GM21737 (cell line): ENCODE results near the gene BTRC.
"Not testable (repeated sequence)": the region's sequence is repeated elsewhere in the genome, so short reads cannot be mapped to it uniquely, and the experiment has no call there.

Experiments
- ATAC-seq: cut with Tn5 transposase; IDR thresholded peaks from one replicate; pipeline ENCODE4 v1.9.1; 2021; ENCODE audit warnings: mild to moderate bottlenecking, moderate library complexity; ENCODE audit not compliant: unreplicated experiment

BTRC gene

DNA sequence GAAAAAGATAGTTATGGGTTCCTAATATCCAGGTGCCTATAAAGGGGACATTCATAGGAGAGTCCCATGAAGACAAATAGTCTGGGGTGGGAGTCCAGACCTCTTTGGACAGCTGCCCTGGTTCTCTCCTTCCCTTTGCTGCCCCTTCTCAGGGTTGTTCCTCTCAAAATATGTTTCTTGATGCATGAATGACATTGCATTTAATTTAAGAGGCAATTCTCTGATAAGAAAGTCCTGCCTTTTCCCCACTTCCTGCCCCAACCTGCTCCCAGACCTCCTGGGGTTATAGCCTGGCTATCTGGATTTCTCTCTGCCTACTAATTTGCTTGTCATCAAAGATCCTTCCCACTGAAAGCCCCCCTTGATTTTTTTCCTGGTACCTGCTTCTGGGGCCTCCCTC is 12.5 kb upstream of the BTRC start:
- ATAC-seq: no peak

DNA sequence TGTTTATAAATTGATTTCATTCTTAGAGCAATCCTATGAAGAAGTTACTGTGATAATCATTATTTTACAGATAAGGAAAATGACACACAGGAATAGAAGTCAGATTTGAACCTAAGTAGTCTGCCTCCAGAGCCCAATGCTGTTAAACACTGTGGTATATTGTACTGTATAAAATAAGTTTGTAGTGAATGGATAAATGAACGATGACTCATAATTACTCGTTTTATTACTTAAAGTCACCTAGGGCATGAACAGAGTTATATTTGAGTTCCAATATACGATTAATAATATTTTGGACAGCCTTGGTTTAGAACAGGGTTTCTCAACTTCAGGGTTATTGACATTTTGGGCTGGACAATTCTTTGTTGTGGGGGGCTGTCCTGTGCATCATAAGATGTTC is 7.8 kb upstream of the BTRC start:
- ATAC-seq: no peak

DNA sequence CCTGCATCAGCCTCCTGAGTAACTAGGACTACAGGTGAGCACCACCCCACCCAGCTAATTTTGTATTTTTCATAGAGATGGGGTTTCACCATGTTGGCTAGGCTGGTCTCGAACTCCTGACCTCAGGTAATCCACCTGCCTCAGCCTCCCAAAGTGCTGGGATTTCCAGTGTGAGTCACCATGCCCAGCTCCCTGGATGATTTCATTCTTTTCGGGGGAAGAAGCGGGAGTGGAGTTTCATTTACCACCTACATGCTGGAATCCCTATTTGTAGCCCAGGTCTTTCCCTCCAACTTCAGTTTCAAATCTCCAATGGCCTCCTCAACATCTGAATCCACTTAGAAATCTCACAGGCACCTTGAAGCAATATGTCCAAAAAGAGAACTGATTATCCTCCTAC is 2.9 kb upstream of the BTRC start:
- no peak for ATAC-seq

DNA sequence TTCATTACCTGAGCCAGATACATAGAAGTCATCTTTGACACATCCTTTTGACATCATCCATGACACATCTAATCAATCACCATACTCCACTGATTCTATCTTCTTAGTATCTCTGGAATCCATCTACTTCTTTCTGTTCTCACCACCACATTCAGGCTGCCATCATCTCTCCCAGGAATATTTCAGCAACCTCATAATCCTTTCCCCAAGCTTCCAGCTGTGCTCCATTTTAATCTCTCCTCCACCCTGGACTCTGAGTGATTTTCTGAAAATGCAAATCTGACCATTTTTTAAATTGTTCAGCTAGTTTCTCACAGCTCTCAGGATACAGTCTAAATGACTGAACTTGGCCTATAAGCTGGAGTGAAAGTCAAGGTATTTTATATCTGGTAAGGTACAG is 2.5 kb upstream of the BTRC start:
- no peak for ATAC-seq

DNA sequence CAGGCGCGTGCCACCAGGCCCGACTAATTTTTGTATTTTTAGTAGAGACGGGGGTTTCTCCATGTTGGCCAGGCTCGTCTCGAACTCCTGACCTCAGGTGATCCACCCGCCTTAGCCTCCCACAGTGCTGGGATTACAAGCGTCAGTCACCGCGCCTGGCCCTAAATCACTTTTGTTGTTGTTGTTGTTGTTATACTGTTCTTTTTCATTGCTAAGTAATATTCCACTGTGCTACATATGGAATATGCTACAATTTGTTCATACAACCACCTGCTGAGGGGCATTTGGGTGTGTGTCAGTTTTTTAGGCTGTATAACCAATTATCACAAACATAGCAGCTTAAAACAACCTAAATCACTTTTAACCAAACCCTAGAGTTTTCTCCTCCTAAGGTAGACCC is 1.1 kb upstream of the BTRC start:
- ATAC-seq: not testable (repeated sequence)

DNA sequence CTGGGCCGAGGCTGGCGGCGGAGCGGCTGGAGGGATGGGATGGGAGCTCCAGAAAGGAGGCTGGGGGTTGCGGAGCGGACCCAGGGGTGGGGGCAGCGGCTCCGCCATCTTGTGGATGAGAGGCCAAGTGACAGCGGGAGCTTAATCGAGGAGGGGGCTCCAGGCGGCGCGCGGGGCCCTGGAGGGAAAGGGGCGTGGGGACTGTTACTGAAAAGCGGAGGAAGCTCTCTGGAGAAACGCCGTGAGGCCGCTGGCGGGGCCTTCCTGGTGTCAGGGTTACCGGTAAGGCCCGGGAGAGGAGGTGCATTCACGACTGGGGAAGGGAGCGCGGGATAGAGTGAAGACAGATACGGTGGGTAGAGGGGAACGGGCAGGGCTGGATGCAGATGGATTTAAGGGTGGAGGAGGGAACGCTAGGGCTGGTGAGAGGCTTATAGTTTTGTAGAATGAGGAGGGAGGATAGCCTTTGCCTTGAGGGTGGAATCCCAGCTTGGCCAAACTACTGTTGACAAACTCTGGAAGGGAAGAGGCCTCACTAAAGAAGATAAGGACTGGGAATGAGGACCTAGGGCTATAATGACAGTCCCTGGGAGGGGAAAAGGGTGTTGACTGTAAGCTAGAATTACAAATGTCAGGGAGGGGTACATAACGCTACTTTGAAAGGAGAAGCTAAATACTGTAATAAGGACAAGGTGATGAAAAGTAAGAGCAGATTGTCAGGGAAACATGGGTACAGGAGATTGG is 535 bp downstream of the BTRC start:
- ATAC-seq: peak; percentile 13

DNA sequence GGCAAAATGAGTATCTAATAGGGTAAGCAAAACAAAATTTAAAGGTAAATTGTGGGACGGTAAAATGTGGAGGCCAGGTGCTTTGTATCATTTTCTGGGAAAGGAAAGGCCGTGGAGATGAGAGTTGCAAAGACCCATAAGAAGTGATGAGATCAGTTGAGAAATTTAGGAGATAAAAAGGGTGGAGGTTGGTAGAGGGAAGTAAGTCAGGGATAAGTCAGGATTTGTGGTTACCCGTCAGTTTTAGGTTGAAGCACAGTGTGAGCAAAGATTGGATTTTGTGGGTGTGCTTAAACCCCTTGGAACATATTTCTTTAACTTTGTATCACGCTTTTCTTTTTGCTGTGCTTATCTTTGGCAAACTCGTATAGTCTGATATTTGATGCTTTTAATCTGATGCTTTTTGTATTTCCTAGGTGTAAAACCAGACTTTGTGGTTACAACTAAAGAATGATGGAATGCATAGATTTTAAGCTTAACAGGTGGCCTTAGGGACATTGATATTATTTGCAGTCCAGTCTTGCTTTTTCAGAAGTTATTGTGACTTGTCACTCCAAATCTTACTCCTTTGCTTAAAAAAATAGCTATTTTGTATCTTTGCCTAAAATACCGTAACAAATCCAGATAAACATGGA is 1.2 kb downstream of the BTRC start:
- ATAC-seq: no peak

DNA sequence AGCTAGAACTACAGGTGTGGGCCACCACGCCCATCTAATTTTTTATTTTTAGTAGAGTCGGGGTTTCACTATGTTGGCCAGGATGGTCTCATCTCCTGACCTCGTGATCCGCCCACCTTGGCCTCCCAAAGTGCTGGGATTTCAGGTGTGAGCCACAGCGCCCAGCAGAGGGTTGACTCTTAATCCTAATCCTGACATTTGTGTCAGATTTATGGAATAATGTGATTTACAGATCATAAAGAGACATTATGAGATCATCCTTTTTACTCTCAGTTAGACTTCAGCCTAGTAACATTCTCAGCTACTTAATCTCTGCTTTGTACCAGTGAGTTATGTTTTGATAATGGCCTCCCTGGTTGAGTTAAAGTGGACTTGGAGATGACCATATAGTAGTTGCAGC is 2.2 kb downstream of the BTRC start:
- no peak for ATAC-seq

DNA sequence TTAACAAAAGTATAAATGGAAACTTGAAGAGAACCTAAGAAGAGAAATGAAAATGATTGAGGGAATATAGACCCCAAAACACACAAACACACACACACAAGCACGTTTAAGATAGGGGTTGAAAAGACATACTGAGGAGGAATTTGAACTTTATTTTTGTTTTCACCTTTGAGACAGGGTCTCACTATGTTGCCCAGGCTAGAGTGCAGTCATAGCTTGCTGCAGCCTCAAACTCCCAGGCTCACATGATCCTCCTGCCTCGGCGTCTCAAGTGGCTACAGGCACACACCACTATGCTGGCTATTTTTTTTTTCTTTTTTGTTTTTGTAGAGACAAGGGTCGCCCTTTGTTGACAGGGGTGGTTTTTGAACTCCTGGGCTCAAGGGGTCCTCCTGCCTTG is 4.0 kb downstream of the BTRC start:
- no peak for ATAC-seq

DNA sequence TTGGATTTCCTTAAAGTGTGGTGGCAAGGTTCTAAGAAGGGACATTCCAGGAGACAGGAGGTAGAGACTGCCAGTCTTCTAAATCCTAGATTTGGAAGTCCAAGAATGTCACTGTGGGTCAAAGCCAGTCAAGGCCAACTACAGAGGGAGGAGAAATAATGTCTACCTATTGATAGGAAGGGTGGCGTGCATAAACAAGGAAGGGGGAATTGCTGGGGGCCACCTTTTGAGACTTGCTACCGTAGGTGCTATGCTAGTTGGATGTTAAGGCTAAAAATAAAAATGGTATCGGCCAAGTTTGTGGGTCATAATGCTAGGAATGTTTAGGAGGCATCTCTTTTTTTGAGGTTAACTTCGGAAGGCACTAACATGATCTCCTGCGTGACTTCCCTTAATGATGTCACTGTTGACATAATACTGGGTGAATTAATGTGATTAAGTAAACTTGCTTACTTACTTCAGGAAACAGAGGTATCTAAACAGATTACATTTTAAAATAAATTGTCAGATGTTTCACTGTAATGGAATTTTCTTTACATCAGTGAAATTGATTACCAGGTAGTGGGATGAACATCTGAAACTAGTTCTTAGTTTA is 4.8 kb downstream of the BTRC start:
- ATAC-seq: no peak

DNA sequence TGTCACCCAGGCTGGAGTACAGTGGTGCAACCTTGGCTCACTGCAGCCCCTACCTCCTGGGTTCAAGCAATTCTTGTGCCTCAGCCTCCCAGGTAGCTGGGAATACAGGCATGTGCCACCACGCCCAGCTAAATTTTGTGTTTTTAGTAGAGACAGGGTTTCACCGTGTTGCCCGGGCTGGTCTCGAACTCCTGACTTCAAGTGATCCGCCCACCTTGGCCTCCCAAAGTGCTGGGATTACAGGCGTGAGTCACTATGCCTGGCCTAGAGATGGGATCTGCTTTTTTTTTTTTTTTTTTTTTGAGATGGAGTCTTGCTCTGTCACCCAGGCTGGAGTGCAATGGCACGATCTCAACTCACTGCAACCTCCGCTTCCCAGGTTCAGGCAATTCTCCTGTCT is 6.1 kb downstream of the BTRC start:
- ATAC-seq: not testable (repeated sequence)

DNA sequence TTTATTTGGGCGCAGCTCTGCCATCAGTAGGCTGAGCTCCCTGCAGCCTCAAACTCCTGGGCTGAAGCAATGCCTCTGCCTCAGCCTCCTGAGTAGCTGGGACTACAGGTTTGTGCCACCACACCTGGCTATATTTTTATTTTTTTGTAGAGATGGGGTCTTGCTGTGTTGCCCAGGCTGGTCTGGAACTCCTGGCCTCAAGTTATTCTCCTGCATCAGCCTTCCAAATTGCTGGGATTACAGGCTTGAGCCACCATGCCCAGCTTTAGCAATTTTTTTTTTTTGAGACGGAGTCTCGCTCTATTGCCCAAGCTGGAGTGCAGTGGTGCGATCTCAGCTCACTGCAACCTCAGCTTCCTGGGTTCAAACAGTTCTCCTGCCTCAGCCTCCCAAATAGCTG is 6.9 kb downstream of the BTRC start:
- not testable (repeated sequence) for ATAC-seq

DNA sequence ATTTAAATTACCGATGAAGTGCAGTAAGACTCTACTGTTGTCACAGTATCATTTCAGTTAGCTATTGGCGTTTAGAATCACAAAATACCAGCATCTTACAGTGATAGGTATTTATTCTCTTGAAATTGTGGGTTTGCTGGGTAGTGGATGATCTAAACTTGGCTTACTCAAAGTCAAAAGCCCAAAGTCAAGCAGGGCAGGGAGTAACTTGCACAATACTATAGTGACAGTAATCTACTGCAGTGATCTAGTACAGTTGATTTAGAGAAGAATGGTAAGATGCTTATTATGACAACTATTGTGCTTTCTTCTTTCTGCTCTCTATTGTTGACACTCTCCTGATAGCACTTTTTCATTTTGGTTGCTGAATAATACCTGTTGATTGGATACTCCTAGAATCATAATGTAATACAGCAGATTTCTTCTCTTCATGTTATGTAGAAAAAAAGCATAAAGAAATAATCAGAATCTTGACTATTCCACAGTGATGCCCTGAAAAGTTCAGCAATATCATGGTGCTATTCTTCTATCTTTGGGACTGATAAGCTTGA is 10.0 kb downstream of the BTRC start:
- no peak for ATAC-seq

DNA sequence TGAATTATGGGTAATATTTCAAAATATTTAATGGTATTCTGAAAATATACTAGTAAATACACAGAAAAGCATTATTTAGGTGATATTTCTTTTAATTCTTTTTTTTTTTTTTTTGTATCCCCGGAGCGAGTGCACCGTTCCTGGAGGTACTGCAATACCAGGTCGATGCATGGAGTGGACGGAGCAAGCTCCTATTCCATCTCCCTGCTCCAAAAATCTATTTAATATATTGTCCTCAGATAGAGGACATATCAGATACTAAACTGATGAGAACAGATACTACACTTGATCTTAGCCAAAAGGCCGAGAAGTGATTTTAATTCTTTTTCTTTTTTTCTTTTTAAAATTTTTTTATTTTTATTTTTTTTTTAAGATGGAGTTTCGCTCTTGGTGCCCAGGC is 10.8 kb downstream of the BTRC start:
- no peak for ATAC-seq

DNA sequence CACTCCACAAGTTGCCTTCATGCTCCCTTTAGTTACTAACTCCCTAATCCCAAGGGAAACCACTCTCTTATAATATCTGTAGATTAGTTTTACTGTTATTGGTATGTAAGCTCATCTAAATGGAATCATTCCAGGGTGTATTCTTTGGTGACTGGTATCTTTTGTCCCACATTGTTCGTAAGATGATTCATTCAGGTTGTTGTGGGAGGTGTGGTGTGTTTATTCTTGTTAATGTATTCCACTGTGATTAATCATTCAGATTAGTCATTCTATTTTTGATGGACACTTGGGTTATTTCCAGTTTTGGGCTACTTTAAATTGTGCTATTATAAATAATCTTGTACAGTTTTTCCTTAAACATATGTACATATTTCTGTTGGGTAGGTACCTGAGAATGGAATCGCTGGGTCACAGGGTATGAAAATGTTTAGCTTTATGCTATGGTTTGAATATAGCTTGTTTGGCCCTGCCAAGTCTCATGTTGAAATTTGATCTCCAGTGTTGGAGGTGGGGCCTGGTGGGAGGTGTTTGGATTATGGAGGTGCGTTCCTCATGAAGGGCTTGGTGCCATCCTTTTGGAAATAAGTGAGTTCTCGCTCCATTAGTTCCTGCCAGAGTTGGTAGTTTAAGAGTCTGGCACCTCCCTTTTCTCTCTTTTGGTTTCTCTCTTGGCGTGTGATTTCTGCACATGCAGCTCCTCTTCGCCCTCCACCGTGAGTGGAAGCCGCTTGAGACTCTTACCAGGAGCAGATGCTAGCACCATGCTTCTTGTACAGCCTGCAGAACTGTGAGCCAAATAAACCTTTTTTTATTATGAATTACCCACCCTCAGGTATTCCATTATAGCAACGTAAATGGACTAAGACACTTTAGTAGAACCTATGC is 13.8 kb downstream of the BTRC start:
- ATAC-seq: no peak

DNA sequence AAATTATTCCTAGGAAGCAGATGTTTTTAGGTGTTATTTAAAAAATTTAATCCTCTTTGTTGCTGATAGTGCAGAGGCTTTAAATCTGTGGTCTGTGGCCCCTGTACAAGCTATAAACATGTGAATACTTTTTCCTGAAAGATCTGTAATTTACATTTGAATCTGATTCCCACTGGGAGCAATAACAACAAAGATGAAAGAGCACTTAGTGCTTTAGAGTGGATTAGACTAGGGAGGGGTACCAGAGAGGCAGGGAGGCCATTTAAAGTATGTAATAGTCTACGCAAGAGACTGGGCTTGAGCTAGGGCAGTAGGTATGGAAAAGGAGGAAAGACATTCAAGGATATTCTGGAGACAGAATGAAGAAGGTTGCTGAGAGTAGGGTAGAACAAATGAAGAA is 19.1 kb downstream of the BTRC start:
- ATAC-seq: no peak

DNA sequence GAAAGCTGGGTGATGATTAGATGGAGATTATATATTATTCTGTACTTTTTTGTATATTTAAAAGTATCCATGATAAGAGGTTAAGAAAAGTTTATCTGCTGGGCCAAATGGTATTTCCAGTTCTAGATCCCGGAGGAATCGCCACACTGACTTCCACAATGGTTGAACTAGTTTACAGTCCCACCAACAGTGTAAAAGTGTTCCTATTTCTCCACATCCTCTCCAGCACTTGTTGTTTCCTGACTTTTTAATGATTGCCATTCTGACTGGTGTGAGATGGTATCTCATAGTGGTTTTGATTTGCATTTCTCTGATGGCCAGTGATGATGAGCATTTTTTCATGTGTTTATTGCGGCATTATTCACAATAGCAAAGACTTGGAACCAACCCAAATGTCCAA is 20.0 kb downstream of the BTRC start:
- ATAC-seq: not testable (repeated sequence)

DNA sequence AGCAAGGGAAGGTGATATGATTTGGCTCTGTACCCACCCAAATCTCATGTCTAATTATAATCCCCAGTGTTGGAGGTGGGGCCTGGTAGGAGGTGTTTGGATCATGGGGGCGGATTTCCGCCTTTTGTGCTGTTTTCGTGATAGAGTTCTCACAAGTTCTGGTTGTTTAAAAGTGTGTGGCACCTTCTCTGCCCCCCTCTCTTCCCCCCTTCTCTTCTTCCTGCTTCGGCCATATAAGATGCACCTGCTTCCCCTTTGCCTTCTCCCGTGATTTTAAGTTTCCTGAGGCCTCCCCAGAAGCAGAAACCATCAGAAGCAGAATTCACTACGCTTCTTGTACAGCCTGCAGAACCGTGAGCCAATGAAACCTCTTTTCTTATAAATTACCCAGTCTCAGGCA is 21.1 kb downstream of the BTRC start:
- no peak for ATAC-seq

DNA sequence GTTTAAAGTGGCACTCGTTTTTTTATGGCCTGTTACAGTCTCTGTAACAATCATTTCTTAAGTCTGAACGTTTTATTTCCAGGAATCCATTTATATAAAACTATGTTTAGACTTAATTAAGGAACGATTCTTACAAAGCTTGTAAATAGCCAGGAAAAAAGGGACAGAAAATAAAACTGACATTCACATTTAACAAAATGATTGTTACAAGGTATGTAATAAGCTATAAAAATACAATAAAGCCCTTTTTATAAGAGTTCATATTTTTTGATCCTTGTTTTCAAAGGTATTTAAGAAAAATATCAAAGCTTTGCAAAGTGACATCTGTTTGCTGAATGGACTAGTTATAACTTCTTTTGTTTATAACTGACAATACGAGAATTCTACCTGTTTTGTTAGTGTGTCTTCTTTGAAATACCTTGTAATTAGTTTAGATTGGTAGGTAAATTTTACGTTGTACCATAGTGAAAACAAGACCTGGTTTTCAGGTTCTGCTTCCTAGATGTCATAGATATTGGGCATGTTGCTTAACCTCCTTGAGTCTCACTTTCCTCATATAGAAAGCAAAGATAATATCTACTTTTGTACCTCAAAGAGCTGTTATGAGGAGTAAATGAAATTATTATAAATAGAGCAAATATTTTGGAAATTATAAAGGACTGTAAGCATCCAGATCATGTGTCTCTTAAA is 25.8 kb downstream of the BTRC start:
- ATAC-seq: no peak

DNA sequence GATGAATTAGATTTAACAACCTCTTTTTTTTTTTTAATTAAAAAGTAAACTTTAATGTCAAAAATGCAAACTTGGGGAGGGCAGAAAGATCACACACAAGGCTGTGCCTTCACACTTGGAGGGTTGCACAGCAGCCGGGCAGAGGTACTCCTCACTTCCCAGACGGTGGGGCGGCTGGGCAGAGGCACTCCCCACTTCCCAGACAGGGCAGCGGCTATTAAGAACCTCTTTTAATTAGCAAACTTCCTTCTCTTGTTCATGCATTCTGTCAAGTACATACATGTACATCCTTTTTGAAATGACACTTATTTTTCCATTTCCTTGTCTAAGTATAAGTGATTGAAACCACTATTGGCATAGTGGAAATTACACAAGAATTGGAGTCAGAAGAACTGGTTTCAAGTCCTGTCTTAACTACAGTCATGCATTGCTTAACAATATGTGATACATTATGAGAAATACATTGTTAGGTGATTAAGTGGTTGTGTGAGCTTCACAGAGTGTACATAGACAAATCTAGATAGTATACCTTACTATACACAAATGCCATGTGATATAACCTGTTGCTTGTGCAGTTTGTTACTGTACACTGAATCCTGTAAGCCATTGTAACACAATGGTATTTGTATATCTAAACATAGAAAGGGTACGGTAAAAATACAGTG is 26.5 kb downstream of the BTRC start:
- no peak for ATAC-seq
